H1 (cell line): ENCODE measurements around the gene KLHL30. TPM values are rescaled to one million over a fixed set of nuclear protein-coding genes. Genes with fewer than 3 reads are reported as not detected.

Experiments used
- CTCF ChIA-PET: fragments of 300-600 bp; sonication (Branson Sonifier 250); formaldehyde crosslinking; loops from one replicate; lab custom pipeline; 2021; ENCODE audit not compliant: partially characterized antibody; lab: Charles Lee
- POLR2A ChIA-PET: fragments of 300-600 bp; sonication (Branson Sonifier 250); formaldehyde crosslinking; loops from one replicate; lab custom pipeline; 2021; ENCODE audit warnings: inconsistent platforms; ENCODE audit not compliant: partially characterized antibody; lab: Charles Lee
- DNase-seq, 2 experiments: peaks; one replicate each; pipeline versions ENCODE4 v3.0.0 to v3.0.0-alpha.2; 2010 to 2022; ENCODE audit warnings: low spot score in 2 of 2, low read depth in 1 of 2, mixed read lengths in 1 of 2
- FAIRE-seq: peaks from 2 replicates; lab custom pipeline; 2011; peaks lifted over from hg19 to GRCh38; lab: Jason Lieb, UNC
- H2AFZ ChIP-seq: 2 replicates; pipeline ENCODE4 v1.8.1; 2012; ENCODE audit warnings: low read length, inconsistent platforms
- H2AK5ac ChIP-seq: 2 replicates; pipeline ENCODE4 v1.6.1; 2013; ENCODE audit warnings: low read depth, low read length
- H2BK120ac ChIP-seq: replicated peaks from 2 replicates; pipeline ENCODE3; 2013; ENCODE audit warnings: low read depth, low read length, inconsistent platforms
- H2BK12ac ChIP-seq: 2 replicates; pipeline ENCODE4 v1.6.1; 2013; ENCODE audit warnings: low read depth, low read length
- H2BK15ac ChIP-seq: 2 replicates; pipeline ENCODE4 v1.6.1; 2013; ENCODE audit warnings: low read length
- H2BK20ac ChIP-seq: 2 replicates; pipeline ENCODE4 v1.6.1; 2013; ENCODE audit warnings: low read length
- H2BK5ac ChIP-seq: 2 replicates; pipeline ENCODE4 v1.6.1; 2013; ENCODE audit warnings: low read depth, low read length
- H3K14ac ChIP-seq: 2 replicates; pipeline ENCODE4 v1.6.1; 2013; ENCODE audit warnings: inconsistent platforms; ENCODE audit not compliant: insufficient read length
- H3K18ac ChIP-seq: 2 replicates; pipeline ENCODE4 v1.6.1; 2013; ENCODE audit warnings: low read length; ENCODE audit errors: extremely low read depth
- H3K23ac ChIP-seq: 2 replicates; pipeline ENCODE4 v1.6.1; 2013; ENCODE audit warnings: inconsistent platforms; ENCODE audit not compliant: insufficient read length
- H3K23me2 ChIP-seq: 2 replicates; pipeline ENCODE4 v1.6.1; 2013; ENCODE audit warnings: low read depth, low read length
- H3K27ac ChIP-seq: 2 replicates; pipeline ENCODE4 v1.6.1; 2011; ENCODE audit warnings: low read depth, low read length, inconsistent platforms
- H3K27me3 ChIP-seq, 4 experiments: replicated peaks in 1 of 4; 1 replicate in 1 of 4; 2 replicates in 3 of 4; pipeline versions ENCODE4 v1.6.1 to v1.8.1; 2011 to 2013; ENCODE audit warnings: low read length in 3 of 4, mild to moderate bottlenecking in 3 of 4, inconsistent platforms in 2 of 4, mixed read lengths in 2 of 4, moderate library complexity in 1 of 4; ENCODE audit not compliant: control insufficient read depth in 3 of 4, insufficient read depth in 3 of 4; ENCODE audit errors: extremely low read depth in 1 of 4
- H3K36me3 ChIP-seq, 4 experiments: 2 replicates each; pipeline versions ENCODE4 v1.6.1 to v1.8.1; 2011 to 2013; ENCODE audit warnings: mild to moderate bottlenecking in 4 of 4, low read length in 3 of 4, moderate library complexity in 2 of 4, control low read depth in 1 of 4, inconsistent platforms in 1 of 4; ENCODE audit not compliant: insufficient read depth in 4 of 4, control insufficient read depth in 2 of 4
- H3K4ac ChIP-seq: replicated peaks from 2 replicates; pipeline ENCODE3; 2013; ENCODE audit warnings: low read length, low read depth, mixed read lengths, inconsistent platforms; ENCODE audit not compliant: insufficient read length
- H3K4me1 ChIP-seq, 4 experiments: replicated peaks in 1 of 4; 1 replicate in 1 of 4; 2 replicates in 3 of 4; pipeline versions ENCODE4 v1.6.1 to v1.8.1; 2011 to 2013; ENCODE audit warnings: low read length in 3 of 4, inconsistent platforms in 2 of 4, mixed read lengths in 1 of 4; ENCODE audit not compliant: insufficient read depth in 4 of 4, control insufficient read depth in 3 of 4
- H3K4me2 ChIP-seq, 2 experiments: 2 replicates each; pipeline versions ENCODE4 v1.6.1 to v1.8.1; 2011 to 2013; ENCODE audit warnings: low read depth in 2 of 2, low read length in 2 of 2, control low read depth in 1 of 2, inconsistent platforms in 1 of 2, mild to moderate bottlenecking in 1 of 2; ENCODE audit not compliant: insufficient read depth in 1 of 2
- H3K4me3 ChIP-seq, 4 experiments: fragments of 200-600, 300-600 bp in 1 of 4; sonication (generic), shearing (Covaris generic), sonication (Bioruptor Twin) in 1 of 4; 2 replicates each; pipeline versions ENCODE4 v1.5.1 to v1.8.1; 2011 to 2016; ENCODE audit warnings: low read length in 4 of 4, low read depth in 3 of 4, control low read depth in 2 of 4, inconsistent platforms in 2 of 4, mild to moderate bottlenecking in 2 of 4, mixed read lengths in 1 of 4, moderate library complexity in 1 of 4; ENCODE audit not compliant: insufficient read depth in 2 of 4; ENCODE audit errors: extremely low read depth in 1 of 4
- H3K56ac ChIP-seq: replicated peaks from 2 replicates; pipeline ENCODE3; 2013; ENCODE audit warnings: low read depth, mild to moderate bottlenecking, mixed read lengths, low read length, inconsistent platforms; ENCODE audit not compliant: insufficient read length
- H3K79me1 ChIP-seq: 2 replicates; pipeline ENCODE4 v1.6.1; 2013; ENCODE audit warnings: low read depth, low read length, control low read depth
- H3K79me2 ChIP-seq, 2 experiments: 2 replicates each; pipeline versions ENCODE4 v1.6.1 to v1.8.1; 2012 to 2013; ENCODE audit warnings: low read length in 2 of 2, mild to moderate bottlenecking in 2 of 2, inconsistent platforms in 1 of 2; ENCODE audit not compliant: insufficient read depth in 2 of 2, control insufficient read depth in 1 of 2
- H3K9ac ChIP-seq, 4 experiments: replicated peaks in 1 of 4; 1 replicate in 1 of 4; 2 replicates in 3 of 4; pipeline versions ENCODE4 v1.6.1 to v1.8.1; 2011 to 2013; ENCODE audit warnings: low read depth in 3 of 4, low read length in 3 of 4, control low read depth in 2 of 4, mild to moderate bottlenecking in 2 of 4, moderate library complexity in 2 of 4, inconsistent platforms in 1 of 4; ENCODE audit errors: extremely low read depth in 1 of 4
- H3K9me3 ChIP-seq, 2 experiments: 2 replicates each; pipeline versions ENCODE4 v1.6.1 to v1.8.1; 2012 to 2013; ENCODE audit warnings: mild to moderate bottlenecking in 2 of 2, moderate library complexity in 2 of 2, control low read depth in 1 of 2, inconsistent platforms in 1 of 2, low read depth in 1 of 2, low read length in 1 of 2, mixed read lengths in 1 of 2; ENCODE audit not compliant: insufficient read depth in 2 of 2
- H4K20me1 ChIP-seq, 2 experiments: replicated peaks in 1 of 2; 2 replicates each; pipeline versions ENCODE3 to v1.8.1; 2011 to 2013; ENCODE audit warnings: inconsistent platforms in 2 of 2, low read length in 2 of 2, mild to moderate bottlenecking in 1 of 2; ENCODE audit not compliant: insufficient read depth in 2 of 2, control insufficient read depth in 1 of 2
- H4K5ac ChIP-seq: 2 replicates; pipeline ENCODE4 v1.6.1; 2013; ENCODE audit warnings: low read length, low read depth, mixed read lengths, inconsistent platforms; ENCODE audit not compliant: insufficient read length
- H4K8ac ChIP-seq: 2 replicates; pipeline ENCODE4 v1.8.0; 2013; ENCODE audit warnings: mild to moderate bottlenecking, moderate library complexity, low read length, inconsistent platforms; ENCODE audit not compliant: insufficient read depth; ENCODE audit errors: extremely low read depth
- H4K91ac ChIP-seq: replicated peaks from 2 replicates; pipeline ENCODE3; 2013; ENCODE audit warnings: low read length, mixed read lengths, inconsistent platforms; ENCODE audit not compliant: insufficient read length
- JUN ChIP-seq: IDR thresholded peaks from 2 replicates; pipeline ENCODE4 v1.6.1; 2011; ENCODE audit warnings: low read depth, mild to moderate bottlenecking, improper control_type of control experiment, low read length
- KDM1A ChIP-seq: fragments of 200-600, 300-600 bp; sonication (generic); IDR thresholded peaks from 2 replicates; pipeline ENCODE4 v1.7.1; 2016; ENCODE audit warnings: mild to moderate bottlenecking, low read length, borderline replicate concordance
- PHF8 ChIP-seq: fragments of 200-600 bp; sonication (generic); conservative IDR thresholded peaks from 2 replicates; pipeline ENCODE4 v1.7.1; 2012; ENCODE audit warnings: low read depth, mild to moderate bottlenecking, inconsistent platforms, low read length, moderate library complexity
- RNF2 ChIP-seq: fragments of 200-900, 300-1000 bp; sonication (generic); IDR thresholded peaks from 2 replicates; pipeline ENCODE4 v1.7.1; 2016; ENCODE audit warnings: borderline replicate concordance, low read depth, mild to moderate bottlenecking, antibody characterized with exemption, low read length; ENCODE audit not compliant: poor library complexity, severe bottlenecking; ENCODE audit errors: missing control alignments
- SP1 ChIP-seq: IDR thresholded peaks from 2 replicates; pipeline ENCODE4 v1.6.1; 2011; ENCODE audit warnings: low read depth, low read length
- SRF ChIP-seq: IDR thresholded peaks from 2 replicates; pipeline ENCODE4 v1.6.1; 2011; ENCODE audit warnings: mild to moderate bottlenecking, low read depth, low read length, moderate library complexity
- TBP ChIP-seq: IDR thresholded peaks from 2 replicates; pipeline ENCODE4 v1.6.1; 2011; ENCODE audit warnings: low read depth, low read length, improper control_type of control experiment
- TEAD4 ChIP-seq: IDR thresholded peaks from 2 replicates; pipeline ENCODE4 v1.6.1; 2012; ENCODE audit warnings: low read depth, low read length, inconsistent platforms, mixed read lengths
- WGBS, 2 experiments: shearing (Covaris generic) in 1 of 2; methylation state at CpG; one replicate each; pipeline versions ENCODE4 v1.1.6 to v1.1.7; 2013 to 2015; ENCODE audit warnings: low lambda C conversion rate in 2 of 2, mixed read lengths in 2 of 2, inconsistent platforms in 1 of 2, low coverage in 1 of 2, missing lambda C conversion rate in 1 of 2; ENCODE audit not compliant: insufficient replicate concordance in 2 of 2, insufficient coverage in 1 of 2, insufficient read length in 1 of 2; ENCODE audit errors: extremely low coverage in 1 of 2, missing lambda C conversion rate in 1 of 2; 5-methylcytosine and 5-hydroxymethylcytosine counted together
- polyA plus RNA-seq, 7 experiments: library from polyadenylated mRNA; depleted of rRNA in 3 of 7; stranded (reverse) in 5 of 7; unstranded in 2 of 7; fragments of >200 nt in 5 of 7; fragments of 200-250 nt in 2 of 7; gene quantifications; 1 replicate in 5 of 7; 2 replicates in 1 of 7; 4 replicates in 1 of 7; pipeline versions ENCODE4 v1.2.1 to v1.2.3, GENCODE V29; 2011 to 2013; ENCODE audit warnings: missing spikeins in 2 of 7, mixed read lengths in 2 of 7
- total RNA-seq: library from RNA; stranded (reverse); fragmentation: NEBNext Ultra II Directional; extraction: Animal tissue kit (Norgen Biotek cat#: 25700); gene quantifications from 2 replicates; pipeline ENCODE4 v1.2.1, GENCODE V29; 2021
- TF ChIP-seq, protein P1 (sequence below): IDR thresholded peaks from 2 replicates; pipeline ENCODE4 v1.6.1; 2012; ENCODE audit warnings: low read length, inconsistent platforms

Gene KLHL30
- total and polyA plus RNA-seq, 2 of the 8 experiments (the other 6 are each of a cell fraction or from before 2014, with no cell fraction given) = not detected

GRCh38 chr2:238126338-238126737 lies 12.1 kb upstream of the KLHL30 start:
- Histone ChIP-seq H3K79me1 (no peaks in the 10 kb centered on the region), H3K23me2 (peaks cover 15% of the 10 kb centered on the region), H3K23ac (peak overlapping the region; percentile 6), H2BK20ac (0 out of 2 replicates have a peak overlapping the region, but pooled peaks have one; percentile 6), H3K27ac (no peak overlapping the region), H4K20me1 (peaks cover 0 to 14% of the 10 kb centered on the region in 2 experiments), H2AFZ (no peak overlapping the region), H4K8ac (no peak overlapping the region), H2BK15ac (0 out of 2 replicates have a peak overlapping the region, but pooled peaks have one; percentile 48)
- no peak for DNase-seq
- CTCF ChIA-PET = no interaction called here
- TF ChIP-seq SP1 = no peak
- no peak for TF ChIP-seq RNF2
- no peak for TF ChIP-seq KDM1A
- no peak for TF ChIP-seq TEAD4
- TF ChIP-seq JUN = no peak
- no peak for TF ChIP-seq SRF
- no peak for TF ChIP-seq TBP
- no peak for TF ChIP-seq PHF8
- TF ChIP-seq, protein P1, sequence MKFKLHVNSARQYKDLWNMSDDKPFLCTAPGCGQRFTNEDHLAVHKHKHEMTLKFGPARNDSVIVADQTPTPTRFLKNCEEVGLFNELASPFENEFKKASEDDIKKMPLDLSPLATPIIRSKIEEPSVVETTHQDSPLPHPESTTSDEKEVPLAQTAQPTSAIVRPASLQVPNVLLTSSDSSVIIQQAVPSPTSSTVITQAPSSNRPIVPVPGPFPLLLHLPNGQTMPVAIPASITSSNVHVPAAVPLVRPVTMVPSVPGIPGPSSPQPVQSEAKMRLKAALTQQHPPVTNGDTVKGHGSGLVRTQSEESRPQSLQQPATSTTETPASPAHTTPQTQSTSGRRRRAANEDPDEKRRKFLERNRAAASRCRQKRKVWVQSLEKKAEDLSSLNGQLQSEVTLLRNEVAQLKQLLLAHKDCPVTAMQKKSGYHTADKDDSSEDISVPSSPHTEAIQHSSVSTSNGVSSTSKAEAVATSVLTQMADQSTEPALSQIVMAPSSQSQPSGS = no peak
- TF ChIP-seq, all 59 proteins: peak for 0
- no peak overlapping the region for H3K9ac ChIP-seq
- no peaks in the 10 kb centered on the region for H3K79me2 ChIP-seq
- POLR2A ChIA-PET = no interaction called here
- H3K9me3 ChIP-seq = 0 out of 4 replicates have a peak, but pooled peaks cover 0 to 4% of the 10 kb centered on the region in 2 experiments
- H3K14ac ChIP-seq = no peak overlapping the region
- H2BK120ac ChIP-seq = peak overlapping the region; percentile 64
- H2BK12ac ChIP-seq = peak overlapping the region; percentile 68; the same call in 1 of the 2 replicates
- H2BK5ac ChIP-seq = no peak overlapping the region; the same call in 1 of the 2 replicates
- no peaks in the 10 kb centered on the region; a peak in 1 of 8 replicates for H3K36me3 ChIP-seq
- no peak overlapping the region; a peak in 1 of 4 replicates for H3K4me2 ChIP-seq
- FAIRE-seq = peak; percentile 68
- peak overlapping the region; percentile 94 for H2AK5ac ChIP-seq
- no peak overlapping the region for H3K18ac ChIP-seq
- 93% methylated on average over 2 of the region's 2 CpGs; no CpG with 5 or more reads in 1 of the 2 experiments for WGBS, 2 experiments
- H4K5ac ChIP-seq = no peak overlapping the region
- no peak overlapping the region for H3K4ac ChIP-seq
- peak overlapping the region; percentile 65 for H3K56ac ChIP-seq
- no peak overlapping the region for H3K4me3 ChIP-seq
- H3K4me1 ChIP-seq = peaks cover 0 to 13% (median 0%) of the 10 kb centered on the region in 4 experiments; a peak in 2 of 7 replicates
- H3K27me3 ChIP-seq = no peaks in the 10 kb centered on the region
- H4K91ac ChIP-seq = peak overlapping the region; percentile 95
